ENCODE results near the gene TRPC1. TPM values are rescaled to one million over a fixed set of nuclear protein-coding genes. Genes with fewer than 3 reads are reported as not detected.

TRPC1 gene
- total and polyA plus RNA-seq, 8 donors, result 1.2 to 28.8 (median 2.7) TPM

DNA sequence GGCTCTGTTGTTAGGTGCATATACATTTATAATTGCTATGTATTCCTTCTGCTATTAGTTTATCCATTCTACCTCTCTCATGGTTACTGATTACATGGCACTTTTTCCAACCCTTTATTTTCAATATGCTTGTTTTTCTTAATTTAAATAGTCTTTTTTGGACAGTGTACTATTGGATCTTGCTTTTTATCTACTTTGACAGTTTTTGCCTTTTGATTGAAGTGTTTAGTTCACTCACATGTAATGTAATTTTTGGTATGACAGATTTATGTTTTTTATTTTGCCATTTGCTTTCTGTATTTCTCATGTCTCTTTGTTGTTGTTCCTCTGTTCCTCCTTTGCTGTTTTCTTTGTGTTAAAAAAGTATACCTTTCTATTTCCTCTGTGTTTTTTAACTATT lies 44.5 kb downstream of the TRPC1 start:
- H3K27me3 ChIP-seq, result no peaks in the 10 kb centered on the region
- H3K4me1 ChIP-seq, result no peaks in the 10 kb centered on the region
- intact Hi-C loops (cut with DNase I; ENCODE audit: low total_unique reads), result no loop called here
- H3K9me3 ChIP-seq, result peaks cover 0 to 17% (median 5%) of the 10 kb centered on the region in 4 donors
- no peak overlapping the region for H3K4me3 ChIP-seq
- DNase-seq, result no peak
- peaks cover 0 to 38% (median 2%) of the 10 kb centered on the region in 4 donors for H3K36me3 ChIP-seq
- no peak overlapping the region for H3K27ac ChIP-seq
- TF ChIP-seq POLR2AphosphoS5 (IDR thresholded peaks at IDR 0.05) (no peak), POLR2A (IDR thresholded peaks at IDR 0.05) (no peak), EP300 (IDR thresholded peaks at IDR 0.05) (no peak)
- TF ChIP-seq, protein P1, sequence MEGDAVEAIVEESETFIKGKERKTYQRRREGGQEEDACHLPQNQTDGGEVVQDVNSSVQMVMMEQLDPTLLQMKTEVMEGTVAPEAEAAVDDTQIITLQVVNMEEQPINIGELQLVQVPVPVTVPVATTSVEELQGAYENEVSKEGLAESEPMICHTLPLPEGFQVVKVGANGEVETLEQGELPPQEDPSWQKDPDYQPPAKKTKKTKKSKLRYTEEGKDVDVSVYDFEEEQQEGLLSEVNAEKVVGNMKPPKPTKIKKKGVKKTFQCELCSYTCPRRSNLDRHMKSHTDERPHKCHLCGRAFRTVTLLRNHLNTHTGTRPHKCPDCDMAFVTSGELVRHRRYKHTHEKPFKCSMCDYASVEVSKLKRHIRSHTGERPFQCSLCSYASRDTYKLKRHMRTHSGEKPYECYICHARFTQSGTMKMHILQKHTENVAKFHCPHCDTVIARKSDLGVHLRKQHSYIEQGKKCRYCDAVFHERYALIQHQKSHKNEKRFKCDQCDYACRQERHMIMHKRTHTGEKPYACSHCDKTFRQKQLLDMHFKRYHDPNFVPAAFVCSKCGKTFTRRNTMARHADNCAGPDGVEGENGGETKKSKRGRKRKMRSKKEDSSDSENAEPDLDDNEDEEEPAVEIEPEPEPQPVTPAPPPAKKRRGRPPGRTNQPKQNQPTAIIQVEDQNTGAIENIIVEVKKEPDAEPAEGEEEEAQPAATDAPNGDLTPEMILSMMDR (IDR thresholded peaks at IDR 0.05), result no peak

DNA sequence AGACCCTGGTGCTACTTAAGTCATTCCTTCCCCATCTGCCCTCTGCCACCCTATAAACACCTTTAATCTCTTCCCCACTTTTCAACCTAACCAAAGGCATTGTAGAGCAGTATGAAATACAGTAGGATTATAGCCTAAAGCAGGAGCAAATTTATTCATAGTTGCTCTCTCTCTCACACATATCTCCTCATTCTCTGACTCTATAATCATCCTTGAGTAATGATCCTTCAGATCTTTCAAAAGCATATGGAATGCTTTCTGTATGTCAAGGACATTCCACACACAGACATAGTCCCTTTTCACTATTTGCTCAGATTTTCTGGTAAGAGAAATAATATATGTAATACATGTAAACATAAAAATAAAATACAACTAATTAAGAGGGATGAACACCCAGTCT lies 54.1 kb downstream of the TRPC1 start:
- H3K4me3 ChIP-seq, result no peak overlapping the region
- no peak for TF ChIP-seq POLR2A (IDR thresholded peaks at IDR 0.05)
- TF ChIP-seq, protein P1 (IDR thresholded peaks at IDR 0.05), result no peak
- TF ChIP-seq EP300 (IDR thresholded peaks at IDR 0.05), result no peak
- TF ChIP-seq POLR2AphosphoS5 (IDR thresholded peaks at IDR 0.05), result no peak
- H3K4me1 ChIP-seq, result no peaks in the 10 kb centered on the region
- DNase-seq, result no peak
- H3K9me3 ChIP-seq, result peaks cover 0 to 3% (median 0%) of the 10 kb centered on the region in 4 donors
- peaks cover 0 to 8% (median 0%) of the 10 kb centered on the region in 4 donors for H3K36me3 ChIP-seq
- intact Hi-C loops (cut with DNase I; ENCODE audit: low total_unique reads), result no loop called here
- H3K27ac ChIP-seq, result no peak overlapping the region
- no peaks in the 10 kb centered on the region for H3K27me3 ChIP-seq

DNA sequence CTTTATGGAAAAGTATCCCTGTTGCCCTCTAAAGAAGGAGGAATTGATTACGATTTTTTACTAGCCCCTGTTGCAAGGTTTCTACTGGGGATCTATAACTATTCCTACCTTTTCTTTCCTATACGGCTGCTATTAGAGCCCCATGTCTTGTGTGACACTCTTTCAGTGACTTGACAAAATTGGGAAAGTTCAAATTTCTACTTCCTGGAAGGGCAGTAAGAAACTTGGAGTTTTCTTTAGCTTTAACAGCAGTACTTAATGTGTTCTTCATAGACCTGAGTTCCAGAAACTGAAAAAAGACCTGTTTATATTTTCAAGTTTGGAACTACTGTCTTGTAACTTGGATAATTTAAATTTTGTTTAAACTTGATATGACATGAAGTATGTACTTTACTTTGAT lies 54.7 kb downstream of the TRPC1 start:
- no peak overlapping the region for H3K27ac ChIP-seq
- H3K36me3 ChIP-seq, result peaks cover 0 to 8% (median 0%) of the 10 kb centered on the region in 4 donors
- H3K9me3 ChIP-seq, result peaks cover 0 to 3% (median 0%) of the 10 kb centered on the region in 4 donors
- intact Hi-C loops (cut with DNase I; ENCODE audit: low total_unique reads), result no loop called here
- no peaks in the 10 kb centered on the region for H3K27me3 ChIP-seq
- TF ChIP-seq POLR2A (IDR thresholded peaks at IDR 0.05), result no peak
- TF ChIP-seq POLR2AphosphoS5 (IDR thresholded peaks at IDR 0.05), result no peak
- TF ChIP-seq, protein P1 (IDR thresholded peaks at IDR 0.05), result no peak
- TF ChIP-seq EP300 (IDR thresholded peaks at IDR 0.05), result no peak
- no peak overlapping the region for H3K4me3 ChIP-seq
- DNase-seq, result no peak
- no peaks in the 10 kb centered on the region for H3K4me1 ChIP-seq
- WGBS, 5 donors, result 75 to 86% (median 83%) methylated on average over 2 of the region's 2 CpGs

DNA sequence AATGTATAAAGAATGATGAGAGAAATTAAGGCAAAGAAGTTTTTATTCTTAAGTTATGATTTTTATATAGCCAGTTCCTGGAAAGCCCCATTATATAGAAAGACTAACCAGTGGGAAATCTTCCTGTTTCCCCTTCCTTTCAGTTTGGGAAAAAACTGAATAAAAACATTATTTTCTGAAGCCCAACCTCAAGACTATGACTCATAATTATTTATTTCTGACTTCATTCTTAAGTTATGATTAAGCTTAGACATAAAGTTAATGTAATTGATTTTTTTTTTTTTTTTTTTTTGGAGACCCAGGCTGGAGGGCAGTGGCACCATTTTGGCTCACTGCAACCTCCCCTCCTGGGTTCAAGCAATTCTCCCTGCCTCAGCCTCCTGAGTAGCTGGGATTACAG lies 55.8 kb downstream of the TRPC1 start:
- Histone ChIP-seq H3K27ac (no peak overlapping the region), H3K4me3 (no peak overlapping the region), H3K4me1 (no peaks in the 10 kb centered on the region), H3K27me3 (no peaks in the 10 kb centered on the region), H3K36me3 (peaks cover 0 to 8% (median 0%) of the 10 kb centered on the region in 4 donors), H3K9me3 (peaks cover 0 to 3% (median 0%) of the 10 kb centered on the region in 4 donors)
- intact Hi-C loops (cut with DNase I; ENCODE audit: low total_unique reads), result no loop called here
- TF ChIP-seq, protein P1 (IDR thresholded peaks at IDR 0.05), result no peak
- TF ChIP-seq POLR2A (IDR thresholded peaks at IDR 0.05) (no peak), EP300 (IDR thresholded peaks at IDR 0.05) (no peak), POLR2AphosphoS5 (IDR thresholded peaks at IDR 0.05) (no peak)
- DNase-seq, result no peak

Measured in stomach (tissue), 9 donors.